Measurements from ENCODE around the gene USP32.

The USP32 gene

DNA sequence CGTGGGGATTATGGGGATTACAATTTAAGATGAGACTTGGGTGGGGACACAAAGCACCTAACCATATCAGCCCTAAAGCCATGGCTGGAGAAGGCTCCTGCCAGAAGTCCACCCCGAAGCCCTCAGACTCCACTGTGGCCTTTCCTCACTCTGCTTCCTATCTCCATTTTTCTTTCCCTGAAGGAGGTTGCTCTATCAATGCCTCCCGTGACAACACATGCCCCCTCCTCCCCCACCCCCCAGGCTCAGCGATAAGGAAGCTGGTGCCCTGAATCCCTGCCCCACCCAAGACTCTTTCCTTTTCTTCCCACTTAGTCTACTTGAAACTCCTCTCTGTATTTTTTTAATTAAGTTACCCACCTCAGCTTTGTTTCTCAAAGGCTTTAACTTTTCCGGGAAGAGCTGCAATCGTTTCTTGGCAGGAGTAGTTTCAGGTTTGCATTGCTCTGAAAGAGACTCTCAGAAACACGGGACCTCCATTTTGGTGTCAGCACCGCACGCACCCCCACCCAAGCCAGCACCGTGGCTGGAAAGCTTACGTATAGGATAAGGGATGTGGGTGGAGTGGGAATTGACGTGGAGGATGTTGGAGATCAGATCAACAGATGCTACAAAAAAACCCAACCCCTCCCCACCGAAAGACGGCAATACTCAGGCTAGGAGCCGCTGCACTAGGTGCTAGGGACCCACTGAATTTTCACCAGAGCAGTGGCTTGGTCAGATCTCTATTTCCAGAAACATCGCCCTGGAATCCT is 257.4 kb downstream of the USP32 start:
- DNase-seq (ENCODE audit: low read depth in 2 of 2) = no peak

DNA sequence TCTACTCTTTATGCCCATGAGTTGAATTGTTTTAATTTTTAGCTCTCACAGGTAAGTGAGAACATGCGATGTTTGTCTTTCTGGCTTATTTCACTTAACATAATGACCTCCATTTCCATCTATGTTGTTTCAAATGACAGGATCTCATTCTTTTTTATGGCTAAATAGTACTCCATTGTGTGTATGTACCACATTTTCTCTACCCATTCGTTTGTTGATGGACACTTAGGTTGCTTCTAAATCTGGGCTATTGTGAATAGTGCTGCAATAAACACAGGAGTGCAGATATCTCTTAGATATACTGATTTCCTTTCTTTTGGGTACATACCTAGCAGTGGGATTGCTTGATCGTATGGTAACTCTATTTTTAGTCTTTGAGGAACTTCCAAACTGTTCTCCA is 261.5 kb downstream of the USP32 start:
- DNase-seq (ENCODE audit: low read depth in 2 of 2) = no peak

DNA sequence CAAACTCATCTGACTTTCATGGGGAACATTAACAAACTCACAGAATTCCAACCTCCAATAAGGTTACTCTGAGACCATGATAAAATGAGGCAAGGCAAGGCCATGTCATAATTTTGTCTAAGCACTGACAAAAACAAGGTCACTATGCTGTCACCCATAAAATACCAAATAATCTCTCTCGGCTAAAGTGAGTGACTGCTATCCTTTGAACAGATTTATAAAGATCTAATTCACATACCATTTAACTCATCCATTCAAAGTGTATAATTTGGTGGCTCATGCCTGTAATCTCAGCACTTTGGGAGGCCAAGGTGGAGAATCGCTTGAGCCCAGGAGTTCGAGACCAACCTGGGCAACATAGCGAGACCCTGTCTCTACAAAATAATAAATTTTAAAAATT is 262.8 kb downstream of the USP32 start:
- no peak for DNase-seq (ENCODE audit: low read depth in 2 of 2)
